ENCODE results near the gene LCE2D. TPM values are rescaled to one million over a fixed set of nuclear protein-coding genes. Genes with fewer than 3 reads are reported as not detected.
"Not testable (repeated sequence)": the region's sequence is repeated elsewhere in the genome, so short reads cannot be mapped to it uniquely, and the experiment has no call there.

Gene LCE2D
- total RNA-seq, 1 experiment from 2014 or later = not detected

GRCh38 chr1:152681616-152682015, 18.4 kb downstream of the LCE2D start:
- H4K20me1 ChIP-seq (ENCODE audit: insufficient read depth) = no peaks in the 10 kb centered on the region
- no peak overlapping the region for H3K4me3 ChIP-seq
- H3K4me2 ChIP-seq = no peak overlapping the region
- H3K79me2 ChIP-seq (ENCODE audit: low read depth) = no peaks in the 10 kb centered on the region
- ChIA-PET POLR2A (ENCODE audit: unreplicated experiment) (no interaction called here), CTCF (no interaction called here)
- H3K27ac ChIP-seq = no peak overlapping the region
- H3K9me2 ChIP-seq (ENCODE audit: insufficient read depth) = no peaks in the 10 kb centered on the region
- H3K27me3 ChIP-seq (ENCODE audit: insufficient read depth, low read depth) = peaks cover 55% of the 10 kb centered on the region
- H2AFZ ChIP-seq = no peak overlapping the region
- H3K4me1 ChIP-seq (replicated peaks; ENCODE audit: insufficient read depth) = no peaks in the 10 kb centered on the region
- BruUV-seq (replicated peaks) = no TSS peak
- no peaks in the 10 kb centered on the region for H3K36me3 ChIP-seq (ENCODE audit: low read depth)
- no peaks in the 10 kb centered on the region for H3K9me3 ChIP-seq (ENCODE audit: insufficient read depth, low read depth)
- no peaks in the 10 kb centered on the region for H3F3A ChIP-seq (ENCODE audit: insufficient read depth, low read depth)
- DNase-seq = no peak
- no peak for TF ChIP-seq EZH2 (IDR thresholded peaks at IDR 0.05; ENCODE audit: low read depth)
- TF ChIP-seq, protein P1, sequence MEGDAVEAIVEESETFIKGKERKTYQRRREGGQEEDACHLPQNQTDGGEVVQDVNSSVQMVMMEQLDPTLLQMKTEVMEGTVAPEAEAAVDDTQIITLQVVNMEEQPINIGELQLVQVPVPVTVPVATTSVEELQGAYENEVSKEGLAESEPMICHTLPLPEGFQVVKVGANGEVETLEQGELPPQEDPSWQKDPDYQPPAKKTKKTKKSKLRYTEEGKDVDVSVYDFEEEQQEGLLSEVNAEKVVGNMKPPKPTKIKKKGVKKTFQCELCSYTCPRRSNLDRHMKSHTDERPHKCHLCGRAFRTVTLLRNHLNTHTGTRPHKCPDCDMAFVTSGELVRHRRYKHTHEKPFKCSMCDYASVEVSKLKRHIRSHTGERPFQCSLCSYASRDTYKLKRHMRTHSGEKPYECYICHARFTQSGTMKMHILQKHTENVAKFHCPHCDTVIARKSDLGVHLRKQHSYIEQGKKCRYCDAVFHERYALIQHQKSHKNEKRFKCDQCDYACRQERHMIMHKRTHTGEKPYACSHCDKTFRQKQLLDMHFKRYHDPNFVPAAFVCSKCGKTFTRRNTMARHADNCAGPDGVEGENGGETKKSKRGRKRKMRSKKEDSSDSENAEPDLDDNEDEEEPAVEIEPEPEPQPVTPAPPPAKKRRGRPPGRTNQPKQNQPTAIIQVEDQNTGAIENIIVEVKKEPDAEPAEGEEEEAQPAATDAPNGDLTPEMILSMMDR (conservative IDR thresholded peaks at IDR 0.05) = no peak
- intact Hi-C loops (cut with micrococcal nuclease; ENCODE audit: unreplicated experiment) = no loop called here

DNA sequence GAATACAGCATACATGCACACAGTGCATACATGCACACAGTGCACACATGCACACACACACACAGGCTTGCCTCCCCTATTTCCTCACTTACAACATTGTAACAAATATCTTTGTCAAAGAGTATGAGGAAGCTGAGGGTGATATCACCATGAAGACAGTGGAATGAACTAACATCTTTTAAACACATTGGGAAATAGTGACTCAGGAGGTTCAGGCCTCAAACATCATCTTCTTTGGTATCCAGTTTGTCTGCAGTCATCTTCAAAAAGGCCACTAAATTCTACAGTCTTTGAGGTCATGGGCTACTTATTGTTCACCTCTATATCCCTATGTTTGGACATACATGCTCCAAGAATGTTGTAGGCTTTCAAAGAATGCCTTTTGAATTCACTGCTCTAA, 20.7 kb downstream of the LCE2D start:
- Histone ChIP-seq H3K9me3 (ENCODE audit: insufficient read depth, low read depth) (no peaks in the 10 kb centered on the region), H3K27me3 (ENCODE audit: insufficient read depth, low read depth) (peaks cover 54% of the 10 kb centered on the region), H2AFZ (no peak overlapping the region), H3K4me2 (no peak overlapping the region), H4K20me1 (ENCODE audit: insufficient read depth) (no peaks in the 10 kb centered on the region), H3K4me1 (replicated peaks; ENCODE audit: insufficient read depth) (no peaks in the 10 kb centered on the region), H3K9me2 (ENCODE audit: insufficient read depth) (no peaks in the 10 kb centered on the region), H3K36me3 (ENCODE audit: low read depth) (no peaks in the 10 kb centered on the region), H3K4me3 (no peak overlapping the region), H3F3A (ENCODE audit: insufficient read depth, low read depth) (no peaks in the 10 kb centered on the region), H3K79me2 (ENCODE audit: low read depth) (no peaks in the 10 kb centered on the region), H3K27ac (no peak overlapping the region)
- ChIA-PET CTCF (no interaction called here), POLR2A (ENCODE audit: unreplicated experiment) (no interaction called here)
- intact Hi-C loops (cut with micrococcal nuclease; ENCODE audit: unreplicated experiment) = no loop called here
- TF ChIP-seq, protein P1 (conservative IDR thresholded peaks at IDR 0.05) = no peak
- no peak for TF ChIP-seq EZH2 (IDR thresholded peaks at IDR 0.05; ENCODE audit: low read depth)
- DNase-seq = no peak
- BruUV-seq (replicated peaks) = no TSS peak

DNA sequence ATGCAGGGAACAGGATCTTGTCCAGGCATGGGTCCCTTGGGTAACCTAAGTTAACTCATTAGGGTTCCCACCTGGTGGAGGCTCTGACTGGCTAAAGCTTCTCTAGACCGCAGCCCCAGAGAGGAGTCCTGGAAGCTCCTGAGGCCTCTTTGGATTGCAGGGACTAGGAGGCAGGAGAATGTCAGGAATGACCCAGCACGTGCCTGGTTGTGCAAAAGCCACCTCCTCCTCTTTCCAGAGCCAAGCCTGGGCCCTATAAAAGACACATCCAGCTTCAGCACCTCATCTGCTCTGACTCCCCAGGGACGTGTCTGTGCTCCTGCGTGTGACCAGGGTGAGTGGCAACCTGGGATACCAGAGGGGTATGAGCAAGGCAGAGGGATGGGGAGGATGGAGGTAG, 22.6 kb downstream of the LCE2D start, which contains the start of gene LCE2B:
LCE2B (plus strand) TSS at position 301 of the 400 bp plus-strand sequence. CDS start 721 bp downstream, outside the sequence.
- H3F3A ChIP-seq (ENCODE audit: insufficient read depth, low read depth); intact Hi-C loops (cut with micrococcal nuclease; ENCODE audit: unreplicated experiment); H3K9me2 ChIP-seq (ENCODE audit: insufficient read depth); H3K9me3 ChIP-seq (ENCODE audit: insufficient read depth, low read depth); BruUV-seq (replicated peaks); CTCF ChIA-PET; H2AFZ ChIP-seq; H4K20me1 ChIP-seq (ENCODE audit: insufficient read depth); H3K36me3 ChIP-seq (ENCODE audit: low read depth); H3K4me3 ChIP-seq; H3K4me2 ChIP-seq; H3K4me1 ChIP-seq (replicated peaks; ENCODE audit: insufficient read depth); H3K27ac ChIP-seq; POLR2A ChIA-PET (ENCODE audit: unreplicated experiment); H3K79me2 ChIP-seq (ENCODE audit: low read depth); DNase-seq: not testable (repeated sequence)
- peaks cover 46% of the 10 kb centered on the region for H3K27me3 ChIP-seq (ENCODE audit: insufficient read depth, low read depth)

Measured in PC-9 (cell line).